GM23248 (cell line): Measurements from ENCODE around the gene LUZP1. TPM values are rescaled to one million over a fixed set of nuclear protein-coding genes. Genes with fewer than 3 reads are reported as not detected.

Experiments
- DNase-seq: peaks from one replicate; pipeline ENCODE4 v3.0.0-alpha.2; 2015
- H2AFZ ChIP-seq: fragments of 200-600 bp; sonication (generic); 2 replicates; pipeline ENCODE4 v1.6.1; 2016; ENCODE audit warnings: antibody characterized with exemption
- H3F3A ChIP-seq: fragments of 200-600 bp; sonication (generic); 2 replicates; pipeline ENCODE4 v1.6.1; 2016; ENCODE audit warnings: mild to moderate bottlenecking, antibody characterized with exemption, mixed run types; ENCODE audit not compliant: insufficient read depth
- H3K27ac ChIP-seq: fragments of 200-600 bp; sonication (generic); 2 replicates; pipeline ENCODE4 v1.5.1; 2016; ENCODE audit warnings: mild to moderate bottlenecking
- H3K27me3 ChIP-seq: fragments of 200-600 bp; sonication (generic); replicated peaks from 2 replicates; pipeline ENCODE4 v1.6.1; 2016; ENCODE audit warnings: mild to moderate bottlenecking; ENCODE audit not compliant: insufficient read depth
- H3K36me3 ChIP-seq: fragments of 200-600 bp; sonication (generic); 2 replicates; pipeline ENCODE4 v1.6.1; 2016; ENCODE audit warnings: low read depth, mild to moderate bottlenecking
- H3K4me1 ChIP-seq: fragments of 200-600 bp; sonication (generic); 2 replicates; pipeline ENCODE4 v1.6.1; 2016; ENCODE audit warnings: mild to moderate bottlenecking; ENCODE audit not compliant: insufficient read depth
- H3K4me2 ChIP-seq: fragments of 200-600 bp; sonication (generic); one replicate; pipeline ENCODE4 v1.6.1; 2016; ENCODE audit warnings: mild to moderate bottlenecking; ENCODE audit not compliant: unreplicated experiment
- H3K4me3 ChIP-seq: fragments of 200-600 bp; sonication (generic); 2 replicates; pipeline ENCODE4 v1.5.1; 2016; ENCODE audit warnings: mild to moderate bottlenecking
- H3K79me2 ChIP-seq: fragments of 200-600 bp; sonication (generic); 2 replicates; pipeline ENCODE4 v1.6.1; 2016; ENCODE audit warnings: mild to moderate bottlenecking; ENCODE audit not compliant: insufficient read depth
- H3K9ac ChIP-seq: fragments of 200-600 bp; sonication (generic); 2 replicates; pipeline ENCODE4 v1.6.1; 2016; ENCODE audit warnings: mild to moderate bottlenecking
- H3K9me2 ChIP-seq: fragments of 200-600 bp; sonication (generic); 2 replicates; pipeline ENCODE4 v1.6.1; 2016; ENCODE audit warnings: mixed run types, mild to moderate bottlenecking, moderate library complexity; ENCODE audit not compliant: insufficient read depth
- H3K9me3 ChIP-seq: fragments of 200-600 bp; sonication (generic); one replicate; pipeline ENCODE4 v1.6.1; 2017; ENCODE audit warnings: low read depth
- H4K20me1 ChIP-seq: fragments of 200-600 bp; sonication (generic); 2 replicates; pipeline ENCODE4 v1.6.0; 2016; ENCODE audit not compliant: insufficient read depth
- EZH2 ChIP-seq: fragments of 200-600 bp; sonication (generic); IDR thresholded peaks from 2 replicates; pipeline ENCODE4 v1.6.1; 2018; ENCODE audit warnings: antibody characterized with exemption, mild to moderate bottlenecking; ENCODE audit not compliant: insufficient read depth, poor library complexity, severe bottlenecking
- EZH2phosphoT487 ChIP-seq: fragments of 200-600 bp; sonication (generic); IDR thresholded peaks from 2 replicates; pipeline ENCODE4 v1.6.1; 2018; ENCODE audit warnings: antibody characterized with exemption, moderate library complexity, mild to moderate bottlenecking, low read depth; ENCODE audit not compliant: insufficient read depth
- WGBS, 2 experiments: methylation state at CpG; one replicate each; pipeline ENCODE4 v1.1.6; 2015 to 2017; ENCODE audit warnings: low lambda C conversion rate in 2 of 2, low coverage in 1 of 2; ENCODE audit errors: missing lambda C conversion rate in 2 of 2; 5-methylcytosine and 5-hydroxymethylcytosine counted together
- in situ Hi-C: fragments of 300-500 bp; cut with MboI; formaldehyde crosslinking; loops from 2 replicates; pipeline ENCODE4 v1.15.0; 2020
- polyA plus RNA-seq: library from polyadenylated mRNA; unstranded; fragments of >200 nt; fragmentation: Nextera tagmentation; extraction: Ambion mirVana; gene quantifications from 2 replicates; pipeline ENCODE4 v1.2.1, GENCODE V29; 2016
- total RNA-seq: library from RNA; depleted of rRNA; stranded (reverse); fragments of >200 nt; shearing (Covaris generic); gene quantifications from 2 replicates; pipeline ENCODE4 v1.2.3, GENCODE V29; 2014

Gene LUZP1
- total and polyA plus RNA-seq, 2 experiments from 2014 or later, result 28.1 to 52.2 TPM

GRCh38 chr1:23188434-23188884, 19.8 kb upstream of the LUZP1 start:
- Histone ChIP-seq H3F3A (peaks cover 7% of the 10 kb centered on the region), H2AFZ (no peak overlapping the region), H3K9ac (peak overlapping the region; percentile 51; the same call in 1 of the 2 replicates), H3K27me3 (no peaks in the 10 kb centered on the region), H3K79me2 (no peaks in the 10 kb centered on the region), H3K9me2 (no peaks in the 10 kb centered on the region), H4K20me1 (no peaks in the 10 kb centered on the region), H3K36me3 (no peaks in the 10 kb centered on the region), H3K27ac (peak overlapping the region; percentile 47), H3K4me3 (no peak overlapping the region), H3K9me3 (no peaks in the 10 kb centered on the region), H3K4me2 (no peak overlapping the region), H3K4me1 (peaks cover 7% of the 10 kb centered on the region)
- DNase-seq, result no peak
- in situ Hi-C loops, result loop anchor here (5.0 kb wide), 2 partner anchors 91 to 211 kb away; no protein-coding TSS in a partner anchor
- TF ChIP-seq EZH2, result no peak
- TF ChIP-seq EZH2phosphoT487, result no peak
- 61 to 62% methylated on average over 6 of the region's 6 CpGs for WGBS, 2 experiments

- no peak for DNase-seq
- H3K36me3 ChIP-seq, result no peaks in the 10 kb centered on the region
- H3K27ac ChIP-seq, result no peak overlapping the region
- H3K9ac ChIP-seq, result no peak overlapping the region
- H3K4me3 ChIP-seq, result no peak overlapping the region
- no peak overlapping the region for H3K4me2 ChIP-seq
- TF ChIP-seq EZH2, result no peak
- no peak for TF ChIP-seq EZH2phosphoT487
- H3K27me3 ChIP-seq, result no peaks in the 10 kb centered on the region
- H3K79me2 ChIP-seq, result no peaks in the 10 kb centered on the region
- no peaks in the 10 kb centered on the region for H4K20me1 ChIP-seq
- H3K4me1 ChIP-seq, result peaks cover 7% of the 10 kb centered on the region
- no peak overlapping the region for H2AFZ ChIP-seq
- no peaks in the 10 kb centered on the region for H3K9me2 ChIP-seq
- in situ Hi-C loops, result loop anchor here (5.0 kb wide), 2 partner anchors 90 to 210 kb away; no protein-coding TSS in a partner anchor
- 68 to 73% methylated on average over 5 of the region's 5 CpGs for WGBS, 2 experiments
- H3F3A ChIP-seq, result no peaks in the 10 kb centered on the region
- no peaks in the 10 kb centered on the region for H3K9me3 ChIP-seq
These were observed 19.0 kb upstream of the LUZP1 start for GRCh38 chr1:23187637-23188036.

- Histone ChIP-seq H3K36me3 (no peaks in the 10 kb centered on the region), H3K4me3 (no peak overlapping the region), H3K4me2 (no peak overlapping the region), H3K27ac (no peak overlapping the region), H3F3A (no peaks in the 10 kb centered on the region), H2AFZ (no peak overlapping the region), H4K20me1 (no peaks in the 10 kb centered on the region), H3K27me3 (no peaks in the 10 kb centered on the region), H3K4me1 (peaks cover 7% of the 10 kb centered on the region), H3K9me3 (no peaks in the 10 kb centered on the region), H3K79me2 (no peaks in the 10 kb centered on the region), H3K9ac (no peak overlapping the region), H3K9me2 (no peaks in the 10 kb centered on the region)
- TF ChIP-seq EZH2phosphoT487 (no peak), EZH2 (no peak)
- WGBS, 2 experiments, result 79 to 84% methylated on average over 4 of the region's 4 CpGs
- in situ Hi-C loops, result loop anchor here (5.0 kb wide), 2 partner anchors 88 to 208 kb away; no protein-coding TSS in a partner anchor
- DNase-seq, result no peak
These were observed 16.7 kb upstream of the LUZP1 start for GRCh38 chr1:23185381-23185780.

GRCh38 chr1:23184212-23184934, 15.7 kb upstream of the LUZP1 start:
- in situ Hi-C loops, result no loop called here
- WGBS, 2 experiments, result 9 to 11% methylated on average over 10 of the region's 10 CpGs
- Histone ChIP-seq H3F3A (no peaks in the 10 kb centered on the region), H3K9me3 (no peaks in the 10 kb centered on the region), H3K4me3 (peak overlapping the region; percentile 61), H3K27ac (no peak overlapping the region), H3K4me1 (peaks cover 7% of the 10 kb centered on the region), H3K27me3 (no peaks in the 10 kb centered on the region), H3K36me3 (no peaks in the 10 kb centered on the region), H4K20me1 (no peaks in the 10 kb centered on the region), H3K4me2 (peak overlapping the region; percentile 90), H3K9me2 (no peaks in the 10 kb centered on the region), H3K79me2 (no peaks in the 10 kb centered on the region), H3K9ac (no peak overlapping the region), H2AFZ (0 out of 2 replicates have a peak overlapping the region, but pooled peaks have one; percentile 48)
- DNase-seq, result peak; percentile 52
- TF ChIP-seq EZH2phosphoT487 (no peak), EZH2 (no peak)
